ENCODE measurements around the gene SLAMF6.

- TF ChIP-seq REST (IDR thresholded peaks at IDR 0.05; ENCODE audit: insufficient read depth in 1 of 2, low read depth in 2 of 2, low read length in 1 of 2) (no peak), SIN3A (IDR thresholded peaks at IDR 0.05; ENCODE audit: borderline replicate concordance, insufficient read depth, low read depth, low read length) (no peak), POLR2AphosphoS5 (IDR thresholded peaks at IDR 0.05; ENCODE audit: low read depth, low read length) (no peak), TCF7L2 (IDR thresholded peaks at IDR 0.05; ENCODE audit: low read depth, low read length) (no peak)
- TF ChIP-seq, protein P1, sequence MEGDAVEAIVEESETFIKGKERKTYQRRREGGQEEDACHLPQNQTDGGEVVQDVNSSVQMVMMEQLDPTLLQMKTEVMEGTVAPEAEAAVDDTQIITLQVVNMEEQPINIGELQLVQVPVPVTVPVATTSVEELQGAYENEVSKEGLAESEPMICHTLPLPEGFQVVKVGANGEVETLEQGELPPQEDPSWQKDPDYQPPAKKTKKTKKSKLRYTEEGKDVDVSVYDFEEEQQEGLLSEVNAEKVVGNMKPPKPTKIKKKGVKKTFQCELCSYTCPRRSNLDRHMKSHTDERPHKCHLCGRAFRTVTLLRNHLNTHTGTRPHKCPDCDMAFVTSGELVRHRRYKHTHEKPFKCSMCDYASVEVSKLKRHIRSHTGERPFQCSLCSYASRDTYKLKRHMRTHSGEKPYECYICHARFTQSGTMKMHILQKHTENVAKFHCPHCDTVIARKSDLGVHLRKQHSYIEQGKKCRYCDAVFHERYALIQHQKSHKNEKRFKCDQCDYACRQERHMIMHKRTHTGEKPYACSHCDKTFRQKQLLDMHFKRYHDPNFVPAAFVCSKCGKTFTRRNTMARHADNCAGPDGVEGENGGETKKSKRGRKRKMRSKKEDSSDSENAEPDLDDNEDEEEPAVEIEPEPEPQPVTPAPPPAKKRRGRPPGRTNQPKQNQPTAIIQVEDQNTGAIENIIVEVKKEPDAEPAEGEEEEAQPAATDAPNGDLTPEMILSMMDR (IDR thresholded peaks at IDR 0.05), result no peak
Measured at GRCh38 chr1:160500321-160500990, 22.6 kb downstream of the SLAMF6 start.

Measured in Panc1 (cell line).